Right cardiac atrium (tissue), 5 donors: ENCODE data around the gene LRRC27. TPM values are rescaled to one million over a fixed set of nuclear protein-coding genes. Genes with fewer than 3 reads are reported as not detected.
"Not testable (repeated sequence)": the region's sequence is repeated elsewhere in the genome, so short reads cannot be mapped to it uniquely, and the experiment has no call there.

Experiments used
- ATAC-seq, 2 donors: fragments of 200-7000 bp; cut with Tn5 transposase; one replicate each; pipeline versions ENCODE4 v1.8.0 to v1.9.1; 2020; ENCODE audit warnings: moderate library complexity in 2 of 2, mild to moderate bottlenecking in 1 of 2
- DNase-seq, 3 donors: peaks; one replicate each; pipeline ENCODE4 v3.0.0-alpha.2; 2020
- H3K27ac ChIP-seq: one replicate; pipeline ENCODE4 v1.5.1; 2013; ENCODE audit warnings: mild to moderate bottlenecking, low read length, control low read depth, moderate library complexity
- H3K27me3 ChIP-seq: one replicate; pipeline ENCODE4 v1.6.1; 2013; ENCODE audit not compliant: control insufficient read depth, insufficient read depth
- H3K4me1 ChIP-seq: one replicate; pipeline ENCODE4 v1.6.1; 2013; ENCODE audit warnings: low read length; ENCODE audit not compliant: control insufficient read depth, insufficient read depth
- H3K4me3 ChIP-seq: one replicate; pipeline ENCODE4 v1.5.1; 2013; ENCODE audit warnings: low read length, control low read depth
- H3K9me3 ChIP-seq: one replicate; pipeline ENCODE4 v1.6.1; 2013; ENCODE audit warnings: low read length; ENCODE audit not compliant: control insufficient read depth
- WGBS: extraction: QIAGEN DNeasy Blood & Tissue Kit; methylation state at CpG from one replicate; pipeline ENCODE4 v1.1.7; 2013; 5-methylcytosine and 5-hydroxymethylcytosine counted together
- intact Hi-C, 4 donors: fragments of 100-400 bp; cut with DNase I; formaldehyde crosslinking; loops; one replicate each; pipeline versions ENCODE4 v1.11.0 to v1.14.0; 2022 to 2023
- polyA plus RNA-seq: library from polyadenylated mRNA; stranded (reverse); fragments of 200-250 nt; gene quantifications from one replicate; pipeline ENCODE4 v1.2.3, GENCODE V29; 2013
- total RNA-seq, 4 donors: library from RNA; stranded (reverse); fragmentation: NEBNext Ultra II Directional; extraction: Animal tissue kit (Norgen Biotek cat#: 25700); gene quantifications; one replicate each; pipeline ENCODE4 v1.2.1, GENCODE V29; 2021
- donor health status: healthy with polysubstance abuse.
- donor health status: DM: no; HTN: yes; CAD: no.
- donor health status: DM: no; HTN: no; CAD: no.
- donor health status: DM: no; HTN: yes; CAD: no; lungs with severe emphysema.
- donor health status: DM: yes; HTN: yes; CAD: no.

The LRRC27 gene
- total and polyA plus RNA-seq, 5 donors, result 3.7 to 9.3 (median 5.7) TPM

- no peak for ATAC-seq
- intact Hi-C loops, result no loop called here
- 69% methylated on average over 25 of the region's 25 CpGs for WGBS
- no peaks in the 10 kb centered on the region for H3K9me3 ChIP-seq
- no peak overlapping the region for H3K4me3 ChIP-seq
- DNase-seq, result peak in 1 of 3 donors; percentile 3
- H3K4me1 ChIP-seq, result no peaks in the 10 kb centered on the region
- no peaks in the 10 kb centered on the region for H3K27me3 ChIP-seq
- H3K27ac ChIP-seq, result no peak overlapping the region
Measured at GRCh38 chr10:132293813-132294520, 38.0 kb upstream of the LRRC27 start.

- no peak for DNase-seq
- no peak for ATAC-seq
- intact Hi-C loops, result no loop called here
Measured at GRCh38 chr10:132294561-132295318, 37.3 kb upstream of the LRRC27 start.

GRCh38 chr10:132295481-132295880 is 36.5 kb upstream of the LRRC27 start:
- H3K27ac ChIP-seq, ATAC-seq, DNase-seq, H3K4me3 ChIP-seq, H3K9me3 ChIP-seq, H3K27me3 ChIP-seq, intact Hi-C loops, H3K4me1 ChIP-seq: not testable (repeated sequence)
- 89% methylated on average over 23 of the region's 23 CpGs for WGBS

More at GRCh38 chr10:132294561-132295318, 37.3 kb upstream of the LRRC27 start:
- Histone ChIP-seq H3K4me3 (no peak overlapping the region), H3K4me1 (no peaks in the 10 kb centered on the region), H3K27ac (no peak overlapping the region), H3K27me3 (no peaks in the 10 kb centered on the region), H3K9me3 (no peaks in the 10 kb centered on the region)
- WGBS, result 69% methylated on average over 23 of the region's 23 CpGs

GRCh38 chr10:132296666-132297443 is 35.1 kb upstream of the LRRC27 start:
- H3K27me3 ChIP-seq, result no peaks in the 10 kb centered on the region
- ATAC-seq (no peak), DNase-seq (peak in 1 of 3 donors; percentile 44)
- H3K9me3 ChIP-seq, result no peaks in the 10 kb centered on the region
- H3K4me1 ChIP-seq, result no peaks in the 10 kb centered on the region
- H3K4me3 ChIP-seq, result no peak overlapping the region
- intact Hi-C loops, result no loop called here
- WGBS, result 85% methylated on average over 28 of the region's 28 CpGs
- H3K27ac ChIP-seq, result no peak overlapping the region

- Histone ChIP-seq H3K27me3 (no peaks in the 10 kb centered on the region), H3K4me1 (no peaks in the 10 kb centered on the region), H3K27ac (no peak overlapping the region), H3K4me3 (no peak overlapping the region), H3K9me3 (no peaks in the 10 kb centered on the region)
- no peak for DNase-seq
- ATAC-seq, result no peak
- intact Hi-C loops, result no loop called here
- WGBS, result 44% methylated on average over 9 of the region's 9 CpGs
Measured at GRCh38 chr10:132297526-132297925, 34.5 kb upstream of the LRRC27 start.

GRCh38 chr10:132298038-132298881 is 33.7 kb upstream of the LRRC27 start:
- no peak for ATAC-seq
- no peaks in the 10 kb centered on the region for H3K9me3 ChIP-seq
- intact Hi-C loops, result no loop called here
- peak in 1 of 3 donors; percentile 27 for DNase-seq
- H3K27ac ChIP-seq, result no peak overlapping the region
- H3K4me1 ChIP-seq, result no peaks in the 10 kb centered on the region
- no peak overlapping the region for H3K4me3 ChIP-seq
- H3K27me3 ChIP-seq, result no peaks in the 10 kb centered on the region
- WGBS, result 65% methylated on average over 28 of the region's 28 CpGs

GRCh38 chr10:132299371-132300336 is 32.3 kb upstream of the LRRC27 start:
- no peaks in the 10 kb centered on the region for H3K4me1 ChIP-seq
- DNase-seq (no peak), ATAC-seq (no peak)
- no peak overlapping the region for H3K4me3 ChIP-seq
- H3K9me3 ChIP-seq, result no peaks in the 10 kb centered on the region
- no peak overlapping the region for H3K27ac ChIP-seq
- H3K27me3 ChIP-seq, result no peaks in the 10 kb centered on the region
- intact Hi-C loops, result no loop called here
- 83% methylated on average over 34 of the region's 34 CpGs for WGBS

GRCh38 chr10:132300582-132300981 is 31.4 kb upstream of the LRRC27 start:
- intact Hi-C loops, result no loop called here
- Histone ChIP-seq H3K27me3 (no peaks in the 10 kb centered on the region), H3K4me3 (no peak overlapping the region), H3K27ac (no peak overlapping the region), H3K4me1 (no peaks in the 10 kb centered on the region), H3K9me3 (no peaks in the 10 kb centered on the region)
- 68% methylated on average over 10 of the region's 10 CpGs for WGBS
- ATAC-seq (no peak), DNase-seq (peak in 1 of 3 donors; percentile 35)

- Histone ChIP-seq H3K9me3 (no peaks in the 10 kb centered on the region), H3K4me1 (no peaks in the 10 kb centered on the region), H3K4me3 (no peak overlapping the region), H3K27ac (no peak overlapping the region), H3K27me3 (no peaks in the 10 kb centered on the region)
- ATAC-seq (no peak), DNase-seq (peak in 1 of 3 donors; percentile 25)
- intact Hi-C loops, result no loop called here
- 88% methylated on average over 38 of the region's 38 CpGs for WGBS
Measured at GRCh38 chr10:132301371-132302330, 30.3 kb upstream of the LRRC27 start.
